Measurements from ENCODE around the gene ZDHHC20. TPM values are rescaled to one million over a fixed set of nuclear protein-coding genes. Genes with fewer than 3 reads are reported as not detected.

ZDHHC20 gene
- total and polyA plus RNA-seq, 10 of the 15 experiments (the other 5 are each of a cell fraction or from before 2014, with no cell fraction given) = 8.6 to 57.8 (median 41.7) TPM

- SMC1A ChIA-PET (ENCODE audit: uncharacterized antibody, unreplicated experiment) = interaction anchor here (1.5 kb wide), 1 partner anchor 12 kb away, joined by 3 read pairs; no protein-coding TSS in a partner anchor
- no peak overlapping the region for H3K9ac ChIP-seq (ENCODE audit: control insufficient read depth, insufficient read depth, low read length)
- no peak overlapping the region for H3K4me2 ChIP-seq (ENCODE audit: control insufficient read depth, insufficient read depth)
- no TSS peak for BruUV-seq (replicated peaks)
- no peaks in the 10 kb centered on the region for H3K79me2 ChIP-seq (ENCODE audit: control insufficient read depth, insufficient read depth, low read length)
- peaks cover 0 to 7% of the 10 kb centered on the region in 2 experiments; a peak in 2 of 4 replicates for H3K36me3 ChIP-seq (ENCODE audit: control insufficient read depth in 2 of 2, insufficient read depth in 2 of 2, low read length in 1 of 2)
- no peaks in the 10 kb centered on the region for H3K4me1 ChIP-seq (ENCODE audit: control insufficient read depth, insufficient read depth, low read length)
- H4K20me1 ChIP-seq (ENCODE audit: control insufficient read depth, insufficient read depth) = no peaks in the 10 kb centered on the region
- no peak overlapping the region for H3K27ac ChIP-seq (ENCODE audit: control insufficient read depth, insufficient read depth)
- intact Hi-C loops (cut with micrococcal nuclease; ENCODE audit: unreplicated experiment) = no loop called here
- in situ Hi-C loops (cut with MboI) = no loop called here
- H3K27me3 ChIP-seq (replicated peaks in 1 of 2; ENCODE audit: control insufficient read depth in 2 of 2, insufficient read depth in 2 of 2, low read length in 1 of 2) = no peaks in the 10 kb centered on the region
- no peaks in the 10 kb centered on the region for H3K9me3 ChIP-seq (replicated peaks; ENCODE audit: control insufficient read depth, insufficient read depth, low read length)
- WGBS (ENCODE audit: insufficient coverage, insufficient replicate concordance, low lambda C conversion rate, missing lambda C conversion rate) = 97% methylated on average over 3 of the region's 3 CpGs
- no peak overlapping the region for H3K4me3 ChIP-seq
- H2AFZ ChIP-seq (ENCODE audit: control insufficient read depth, low read depth, low read length) = no peak overlapping the region
- TF ChIP-seq ZNF274 (IDR thresholded peaks at IDR 0.05; ENCODE audit: insufficient read depth, insufficient read length) = no peak
- TF ChIP-seq EP300 (IDR thresholded peaks at IDR 0.05; ENCODE audit: borderline replicate concordance in 1 of 2, control insufficient read depth in 1 of 2, low read depth in 2 of 2, low read length in 2 of 2) = no peak
- TF ChIP-seq SMAD1 (IDR thresholded peaks at IDR 0.05; ENCODE audit: low read depth, partially characterized antibody) = no peak
- TF ChIP-seq RFX5 (IDR thresholded peaks at IDR 0.05; ENCODE audit: low read depth, low read length) = no peak
- TF ChIP-seq HDGF (IDR thresholded peaks at IDR 0.05) = no peak
- no peak for TF ChIP-seq MTA2 (IDR thresholded peaks at IDR 0.05; ENCODE audit: low read depth)
- no peak for TF ChIP-seq ETV6 (conservative IDR thresholded peaks at IDR 0.05 in 1 of 2, IDR thresholded peaks at IDR 0.05 in 1 of 2; ENCODE audit: borderline replicate concordance in 1 of 2, low read depth in 1 of 2)
- no peak for TF ChIP-seq TAF1 (IDR thresholded peaks at IDR 0.05; ENCODE audit: borderline replicate concordance, low read depth, low read length)
- TF ChIP-seq MEF2B (IDR thresholded peaks at IDR 0.05; ENCODE audit: partially characterized antibody, poor library complexity, severe bottlenecking) = no peak
- no peak for TF ChIP-seq E4F1 (IDR thresholded peaks at IDR 0.05; ENCODE audit: borderline replicate concordance, partially characterized antibody)
- TF ChIP-seq NR2C1 (IDR thresholded peaks at IDR 0.05) = no peak
- no peak for TF ChIP-seq CEBPB (IDR thresholded peaks at IDR 0.05; ENCODE audit: borderline replicate concordance in 1 of 2, low read depth in 2 of 2, low read length in 2 of 2)
- no peak for TF ChIP-seq CREB1 (IDR thresholded peaks at IDR 0.05; ENCODE audit: low read depth)
- TF ChIP-seq MYB (IDR thresholded peaks at IDR 0.05; ENCODE audit: borderline replicate concordance, low read depth, low read length) = no peak
- TF ChIP-seq EZH2 (IDR thresholded peaks at IDR 0.05; ENCODE audit: borderline replicate concordance, control insufficient read depth, low read depth, low read length) = no peak
- no peak for TF ChIP-seq BCL3 (IDR thresholded peaks at IDR 0.05; ENCODE audit: borderline replicate concordance, insufficient read depth, low read depth, low read length, poor library complexity, severe bottlenecking)
- FAIRE-seq (no peak), DNase-seq (ENCODE audit: low read depth, low spot score) (no peak), ATAC-seq (no peak)
- RAD21 ChIA-PET (ENCODE audit: unreplicated experiment) = no interaction called here
- CTCF ChIA-PET = interaction anchor here (0.6 kb wide), 1 partner anchor 74 kb away, joined by 3 read pairs; no protein-coding TSS in a partner anchor
- POLR2A ChIA-PET = no interaction called here
Observed at GRCh38 chr13:21402586-21403307, 56.4 kb downstream of the ZDHHC20 start.
